ENCODE measurements around the gene KDM5C. TPM values are rescaled to one million over a fixed set of nuclear protein-coding genes. Genes with fewer than 3 reads are reported as not detected.
A peak's percentile ranks its signal among the peaks of the same experiment; 100 is the strongest.
"Not testable (repeated sequence)": the region's sequence is repeated elsewhere in the genome, so short reads cannot be mapped to it uniquely, and the experiment has no call there.

KDM5C gene
- total RNA-seq, 1 donor from 2014 or later = 26.8 TPM

DNA sequence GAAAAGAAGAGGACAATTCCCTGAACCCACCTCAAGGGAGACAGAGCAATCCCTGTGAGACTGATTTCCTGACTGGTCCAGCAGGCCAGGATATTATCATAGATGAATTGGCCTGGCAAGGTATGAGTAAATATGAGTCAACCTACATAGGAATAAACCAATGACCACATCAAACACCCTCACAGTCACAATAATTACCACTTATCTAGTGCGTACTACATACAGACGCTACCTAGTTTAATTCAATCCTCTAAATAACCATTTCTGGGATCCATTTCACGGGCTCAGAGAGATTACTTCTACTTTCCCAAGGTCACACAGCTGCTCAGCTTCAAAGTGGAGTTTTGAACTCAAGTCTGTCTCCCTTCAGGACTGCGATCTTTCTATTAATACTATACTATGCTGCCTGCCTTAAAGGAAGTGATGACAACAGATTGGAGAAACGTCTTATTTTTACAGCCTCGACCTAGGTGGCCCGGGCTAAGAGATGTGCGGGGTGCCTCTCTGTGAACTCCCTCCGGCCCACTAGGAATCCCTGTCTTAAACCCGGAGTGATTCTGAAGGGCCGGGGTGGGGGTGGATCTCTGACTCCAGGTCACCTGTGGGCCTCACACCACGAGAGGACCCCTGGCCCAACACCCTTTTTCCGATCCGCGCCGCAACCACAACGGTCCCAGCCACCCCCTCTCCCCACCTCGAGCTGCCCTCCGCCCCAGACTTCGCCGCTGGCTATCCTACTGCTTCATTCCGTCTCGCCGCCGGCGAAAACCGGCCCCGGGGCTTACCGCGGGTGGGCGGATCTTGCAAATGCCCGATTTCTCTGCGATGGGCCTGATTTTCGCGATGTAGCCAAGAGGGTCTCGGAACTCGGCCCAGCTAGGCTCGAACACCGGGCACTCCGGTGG is 800 bp downstream of the KDM5C start:
- DNase-seq (no peak), ATAC-seq (ENCODE audit: poor library complexity) (no peak)
- intact Hi-C loops (cut with DNase I) = loop anchor here (5.0 kb wide), 1 partner anchor 152 kb away; no protein-coding TSS in a partner anchor

DNA sequence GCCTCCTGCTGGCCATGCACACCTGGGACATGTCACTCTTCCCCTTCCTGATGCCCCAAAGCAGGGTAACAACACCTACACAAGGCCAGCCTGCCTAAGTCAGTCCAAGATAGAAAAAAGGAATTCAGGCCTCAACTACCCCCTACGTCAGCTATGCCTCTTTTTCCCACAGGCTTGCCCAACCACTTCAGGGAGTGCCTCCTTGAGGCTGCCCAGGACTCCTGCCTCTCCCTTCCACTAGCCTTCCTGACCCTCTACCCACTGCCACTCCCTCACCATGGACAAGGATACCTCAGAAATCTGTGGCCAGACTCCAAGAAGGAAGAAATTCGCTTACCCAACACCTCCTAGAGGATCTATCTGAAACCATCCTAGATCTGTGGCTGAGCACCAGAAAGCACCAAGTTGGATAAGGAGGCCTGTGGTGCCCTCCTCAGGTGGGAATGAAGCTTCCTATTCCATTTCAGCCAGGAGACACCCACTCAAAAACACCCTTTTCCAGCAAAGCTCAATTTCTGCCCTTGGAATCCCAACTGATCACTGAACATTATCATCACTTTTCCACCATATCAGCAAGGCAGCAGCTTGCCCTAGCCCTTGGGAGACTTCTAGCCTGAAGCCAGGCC is 1.8 kb downstream of the KDM5C start:
- intact Hi-C loops (cut with DNase I) = loop anchor here (5.0 kb wide), 1 partner anchor 151 kb away; no protein-coding TSS in a partner anchor
- no peak for ATAC-seq (ENCODE audit: poor library complexity)
- DNase-seq = no peak

GRCh38 chrX:53211391-53211978 is 13.5 kb downstream of the KDM5C start:
- ATAC-seq (ENCODE audit: poor library complexity) (no peak), DNase-seq (no peak)
- intact Hi-C loops (cut with DNase I) = no loop called here

GRCh38 chrX:53196678-53197077 is 28.3 kb downstream of the KDM5C start:
- ATAC-seq (ENCODE audit: poor library complexity) (no peak), DNase-seq (no peak)
- intact Hi-C loops (cut with DNase I) = no loop called here

GRCh38 chrX:53195401-53195800 is 29.6 kb downstream of the KDM5C start:
- intact Hi-C loops (cut with DNase I) = no loop called here
- DNase-seq (no peak), ATAC-seq (ENCODE audit: poor library complexity) (no peak)

GRCh38 chrX:53194308-53194707 is 30.7 kb downstream of the KDM5C start:
- intact Hi-C loops (cut with DNase I) = no loop called here
- DNase-seq (no peak), ATAC-seq (ENCODE audit: poor library complexity) (no peak)

GRCh38 chrX:53193093-53193492 is 31.9 kb downstream of the KDM5C start:
- no peak for ATAC-seq (ENCODE audit: poor library complexity)
- no peak for DNase-seq
- intact Hi-C loops (cut with DNase I) = no loop called here

GRCh38 chrX:53190363-53190960 is 34.5 kb downstream of the KDM5C start:
- intact Hi-C loops (cut with DNase I) = no loop called here
- ATAC-seq (ENCODE audit: poor library complexity) (peak; percentile 27), DNase-seq (no peak)

DNA sequence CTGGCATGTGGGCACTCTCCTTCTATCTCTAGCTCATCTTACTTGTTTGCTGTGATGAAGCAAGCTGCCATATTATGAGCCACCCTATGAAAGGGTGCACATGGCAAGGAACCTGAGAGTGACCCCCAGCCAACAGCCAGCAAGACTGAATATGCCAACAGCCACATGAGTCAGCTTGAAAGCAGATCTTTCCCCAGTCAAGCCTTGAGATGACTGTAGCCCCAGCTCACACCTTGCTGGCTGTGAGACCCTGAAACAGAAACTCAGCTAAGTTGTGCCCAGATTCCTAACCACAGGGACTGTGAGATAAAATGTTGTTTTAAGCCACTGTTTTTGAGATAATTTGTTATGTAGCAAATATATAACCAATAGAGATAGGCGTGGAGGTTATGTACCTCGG is 36.2 kb downstream of the KDM5C start:
- DNase-seq (no peak), ATAC-seq (ENCODE audit: poor library complexity) (no peak)
- intact Hi-C loops (cut with DNase I) = no loop called here

DNA sequence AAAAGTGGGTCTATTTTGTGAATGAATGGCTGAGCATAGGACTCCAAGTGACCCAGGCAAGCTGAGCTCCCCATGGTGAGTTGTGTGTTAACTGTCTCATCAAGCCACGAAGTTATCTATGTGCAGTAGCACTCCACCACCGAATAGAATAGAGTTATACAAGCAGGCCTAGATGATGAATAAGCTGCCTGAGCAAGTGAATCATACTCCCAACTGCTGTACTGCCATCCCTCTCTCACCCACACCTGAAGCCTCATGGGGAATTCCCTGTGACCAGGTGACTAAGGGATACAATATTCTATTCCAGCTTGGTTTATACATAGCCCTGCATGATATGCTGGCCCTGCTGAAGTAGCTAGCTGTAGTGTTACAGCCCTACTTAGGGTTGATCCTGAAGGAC is 38.7 kb downstream of the KDM5C start:
- no peak for ATAC-seq (ENCODE audit: poor library complexity)
- no peak for DNase-seq
- intact Hi-C loops (cut with DNase I) = no loop called here

DNA sequence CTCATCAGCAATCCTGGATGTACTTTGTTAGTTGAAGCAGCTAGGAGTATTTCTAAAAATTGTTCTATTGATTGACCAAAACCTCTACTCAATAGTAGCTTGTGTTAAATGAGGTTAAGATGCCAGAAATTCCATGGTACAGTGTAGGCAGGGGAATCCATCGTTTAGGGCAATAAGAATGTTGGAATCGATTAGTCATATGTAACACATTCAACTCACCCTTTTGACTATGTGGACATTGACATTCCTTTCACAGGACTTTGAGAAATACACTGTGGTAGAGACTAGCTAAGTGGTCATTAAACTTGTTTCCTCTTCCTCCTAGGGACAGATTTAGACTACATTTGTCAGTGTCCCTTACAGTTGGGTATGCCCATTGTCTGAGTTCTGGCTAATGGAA is 40.2 kb downstream of the KDM5C start:
- DNase-seq = no peak
- no peak for ATAC-seq (ENCODE audit: poor library complexity)
- intact Hi-C loops (cut with DNase I) = no loop called here

DNA sequence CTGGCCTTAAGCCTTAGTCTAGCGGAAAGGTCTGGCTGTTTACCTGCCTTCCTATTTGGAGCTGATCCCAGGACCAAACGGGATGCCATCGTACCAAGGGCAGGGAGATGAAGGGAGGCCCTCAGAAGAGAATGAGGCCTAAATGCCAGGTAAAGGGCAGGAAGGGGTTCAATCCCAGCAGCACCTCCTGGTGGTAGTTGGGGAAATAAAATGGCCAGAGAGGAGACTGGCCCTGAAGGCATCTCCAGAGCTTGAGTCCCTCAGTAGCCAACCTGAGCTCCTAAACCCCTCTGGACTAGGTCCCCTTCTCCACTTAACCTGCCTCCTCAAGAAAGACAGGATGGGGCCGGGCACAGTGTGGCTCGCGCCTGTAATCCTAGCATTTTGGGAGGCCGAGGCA is 53.7 kb downstream of the KDM5C start:
- no peak for DNase-seq
- ATAC-seq (ENCODE audit: poor library complexity) = no peak
- intact Hi-C loops (cut with DNase I) = no loop called here

- ATAC-seq (ENCODE audit: poor library complexity) (no peak), DNase-seq (no peak)
- intact Hi-C loops (cut with DNase I) = no loop called here
These were observed 58.9 kb downstream of the KDM5C start for GRCh38 chrX:53166103-53166502.

DNA sequence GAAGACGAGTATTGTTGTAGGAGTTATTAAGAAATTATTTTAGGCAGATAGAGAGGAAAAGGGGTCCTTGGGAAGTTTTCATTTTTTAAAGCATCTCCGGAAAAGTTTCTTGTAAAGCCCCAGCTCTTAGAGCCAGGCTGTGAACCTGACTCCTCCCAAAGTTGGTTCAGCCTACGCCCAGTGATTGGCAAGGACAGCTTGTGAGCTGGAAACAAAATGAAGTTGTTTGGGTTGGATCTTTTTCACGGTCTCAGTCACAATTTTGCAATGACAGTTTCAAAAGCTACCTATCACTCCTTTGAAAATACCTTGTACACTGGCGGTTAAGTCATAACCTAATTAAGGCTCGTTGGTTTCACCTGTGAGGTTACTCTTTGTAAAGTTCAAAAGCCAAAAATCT is 60.4 kb downstream of the KDM5C start:
- ATAC-seq (ENCODE audit: poor library complexity); intact Hi-C loops (cut with DNase I); DNase-seq: not testable (repeated sequence)

- DNase-seq = no peak
- no peak for ATAC-seq (ENCODE audit: poor library complexity)
- intact Hi-C loops (cut with DNase I) = no loop called here
These were observed 61.6 kb downstream of the KDM5C start for GRCh38 chrX:53163436-53163835.

GRCh38 chrX:53160297-53160983 is 64.6 kb downstream of the KDM5C start:
- no peak for ATAC-seq (ENCODE audit: poor library complexity)
- DNase-seq = no peak
- intact Hi-C loops (cut with DNase I) = no loop called here

DNA sequence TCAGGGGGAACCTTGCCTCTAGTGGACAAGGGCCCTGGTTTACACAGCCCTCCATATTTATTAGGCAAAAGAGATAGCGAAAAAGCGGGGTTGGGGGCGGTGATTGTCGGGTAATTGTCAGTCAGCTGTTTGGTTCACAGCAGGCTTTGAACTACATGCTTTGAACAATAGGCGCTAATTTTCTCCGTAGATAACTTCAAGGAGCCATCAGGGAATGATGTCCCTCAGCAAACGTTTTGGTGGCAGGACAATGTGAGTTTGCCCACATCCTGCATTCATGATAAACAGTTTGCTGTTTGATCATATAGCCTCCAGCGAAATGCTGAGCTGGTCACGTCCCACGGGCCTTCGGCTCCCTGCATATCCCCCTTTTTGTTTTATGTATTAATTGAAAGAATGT is 65.8 kb downstream of the KDM5C start:
- intact Hi-C loops (cut with DNase I) = no loop called here

DNA sequence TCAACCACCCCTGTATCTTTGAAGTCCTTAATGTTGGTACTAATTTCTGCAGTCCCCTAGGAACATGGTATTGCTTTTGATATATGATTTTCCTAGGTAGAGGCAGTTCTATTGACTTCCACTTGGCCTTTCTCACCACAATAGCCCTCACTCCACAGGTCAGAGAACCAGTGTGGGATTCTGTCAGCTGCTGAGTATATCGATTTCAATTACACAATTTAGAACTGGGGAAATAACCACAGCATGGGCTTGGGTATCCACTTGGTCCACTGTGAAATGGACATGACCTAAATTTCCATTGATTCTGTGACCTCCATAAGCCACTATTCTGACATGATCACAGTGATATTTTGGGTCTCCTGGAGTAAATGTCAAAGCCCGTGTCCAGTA is 68.8 kb downstream of the KDM5C start:
- DNase-seq = no peak
- intact Hi-C loops (cut with DNase I) = no loop called here
- no peak for ATAC-seq (ENCODE audit: poor library complexity)

More for the DNA sequence above, 65.8 kb downstream of the KDM5C start:
- ATAC-seq (ENCODE audit: poor library complexity) = no peak
- no peak for DNase-seq
